ENCODE data around the gene PALLD.

- no peak for TF ChIP-seq POLR2A (IDR thresholded peaks at IDR 0.05)
- no peak for TF ChIP-seq CTCF (IDR thresholded peaks at IDR 0.05)
Observed at GRCh38 chr4:168524006-168524405, 27.2 kb downstream of the PALLD start.
